GM21360 (cell line): ENCODE data around the gene MC3R.
"Not testable (repeated sequence)": the region's sequence is repeated elsewhere in the genome, so short reads cannot be mapped to it uniquely, and the experiment has no call there.

Experiments
- ATAC-seq: cut with Tn5 transposase; IDR thresholded peaks from one replicate; pipeline ENCODE4 v1.9.1; 2021; ENCODE audit warnings: mild to moderate bottlenecking, moderate library complexity; ENCODE audit not compliant: unreplicated experiment

Gene MC3R

DNA sequence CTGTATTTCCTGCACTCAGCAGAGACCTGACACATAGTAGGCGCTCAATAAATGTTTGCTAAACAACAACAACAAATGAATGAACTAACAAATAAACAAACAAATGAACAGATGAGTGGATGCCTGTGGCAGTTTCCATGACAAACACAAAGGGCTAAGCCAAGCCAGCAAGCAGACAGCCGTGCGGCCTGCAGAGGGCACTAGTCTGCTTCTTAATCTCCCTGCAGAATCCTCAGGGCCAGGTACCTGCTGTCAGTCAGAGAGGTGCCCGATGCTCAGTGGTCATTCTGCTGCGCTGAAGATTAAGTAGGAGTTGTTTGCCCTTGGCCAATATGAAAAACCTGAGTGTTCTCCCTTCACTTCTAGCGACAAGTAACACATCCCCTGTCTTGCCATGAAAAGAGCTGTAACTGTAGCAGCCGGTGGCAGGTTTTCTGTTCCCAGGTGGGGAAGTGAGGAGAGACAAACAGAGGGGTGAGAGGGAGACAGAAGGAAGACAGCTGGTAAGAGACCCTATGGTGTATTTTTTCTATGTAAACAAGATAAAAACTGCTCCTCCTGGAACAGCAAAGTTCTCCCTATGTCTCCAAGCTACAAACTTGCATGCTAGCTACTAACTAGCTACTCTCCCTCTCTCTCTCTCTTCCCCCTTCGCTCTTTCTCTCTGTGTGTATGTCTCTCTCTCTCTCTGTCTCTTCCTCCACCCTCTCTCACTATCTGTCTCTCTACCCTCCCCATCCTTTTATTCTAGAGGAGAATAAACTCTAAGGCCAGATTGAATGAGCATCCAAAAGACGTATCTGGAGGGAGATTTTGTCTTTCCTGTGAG, at the start of gene MC3R:
MC3R (plus strand) TSS at position 779 of the 829 bp plus-strand sequence. CDS start 112 bp downstream, outside the sequence.
- peak; percentile 73 for ATAC-seq

DNA sequence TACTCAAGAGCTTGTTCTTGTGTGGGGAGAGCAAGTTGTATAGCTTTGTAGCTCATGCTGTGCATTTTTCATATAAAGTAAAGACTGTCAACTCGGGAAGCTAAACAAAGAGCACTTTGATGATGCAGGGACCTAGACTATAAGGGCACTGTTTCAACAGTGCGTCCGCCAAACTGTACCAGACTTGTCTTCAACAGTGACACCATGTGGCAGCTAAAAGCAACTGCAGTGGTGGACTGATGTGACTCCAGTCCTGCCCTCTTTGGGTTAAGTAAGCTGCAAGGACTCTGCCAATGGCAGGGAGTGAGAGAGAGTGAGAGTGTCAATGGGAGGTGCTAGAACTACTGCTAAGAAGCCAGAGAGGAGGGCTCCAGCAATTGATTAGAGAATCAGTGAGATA, 48.1 kb upstream of the MC3R start:
- ATAC-seq = no peak

DNA sequence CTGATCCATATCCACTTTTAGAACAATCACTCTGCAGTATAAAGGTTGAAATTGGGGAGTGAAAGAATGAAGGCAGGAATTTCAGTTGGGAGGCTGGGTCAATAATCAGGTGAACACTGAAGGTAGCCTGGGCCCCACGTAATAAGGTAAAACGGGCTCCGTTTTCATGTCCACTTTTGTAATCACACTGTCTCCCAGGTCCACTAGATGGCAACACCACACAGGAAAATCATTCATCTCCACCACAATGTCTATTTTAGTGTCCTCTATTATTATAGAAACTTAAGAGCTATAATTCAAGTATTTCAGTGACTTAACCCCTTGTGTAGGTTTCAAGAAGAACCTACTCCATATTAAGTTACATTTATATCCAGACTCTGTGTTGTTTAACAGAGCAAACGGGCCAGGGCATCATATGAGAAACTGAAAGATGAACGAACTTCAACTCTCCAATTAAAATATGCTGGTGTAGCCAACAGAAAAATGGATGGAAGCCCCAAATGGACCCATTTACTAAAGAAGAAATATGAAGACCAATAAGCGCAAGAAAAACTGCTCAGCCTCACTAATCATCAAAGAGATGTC, 45.9 kb upstream of the MC3R start:
- ATAC-seq = no peak

DNA sequence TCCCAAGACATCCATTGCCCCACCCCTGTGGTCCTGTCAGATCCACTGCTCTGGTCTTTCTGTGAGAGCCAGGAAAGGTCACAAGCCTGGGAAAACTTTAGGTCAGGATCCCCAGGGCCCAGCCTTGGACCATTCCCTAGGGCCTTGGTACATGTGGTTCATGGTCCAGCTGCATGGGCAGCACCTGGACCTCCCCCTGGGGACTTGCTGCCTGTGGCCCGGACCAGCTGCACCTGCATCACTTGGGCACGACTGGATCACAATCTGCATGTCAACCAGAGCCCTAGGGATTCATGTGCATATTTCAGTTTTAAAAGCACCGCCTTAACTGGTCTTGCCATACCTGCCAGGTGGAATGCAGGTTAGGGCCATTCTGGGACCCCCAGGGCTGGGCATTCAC, 44.3 kb upstream of the MC3R start:
- ATAC-seq = no peak

DNA sequence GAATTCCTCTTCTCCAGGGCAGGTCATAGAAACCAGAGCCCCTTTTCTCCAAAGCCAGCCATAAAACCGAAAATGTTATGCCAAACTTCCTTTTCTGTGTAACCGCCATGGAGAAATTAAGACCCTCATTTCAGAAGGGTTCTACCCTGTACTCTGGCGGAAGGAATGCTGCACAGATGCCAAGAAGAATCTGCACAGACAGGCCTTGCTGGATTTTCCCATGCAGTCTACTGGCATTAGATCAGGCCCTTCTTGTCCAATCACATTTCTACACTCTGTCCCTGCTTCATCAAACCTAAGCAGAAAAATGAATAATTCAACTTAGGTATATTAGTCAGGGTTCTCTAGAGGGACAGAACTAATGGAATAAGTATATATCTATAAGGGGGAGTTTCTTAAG, 43.2 kb upstream of the MC3R start:
- no peak for ATAC-seq

DNA sequence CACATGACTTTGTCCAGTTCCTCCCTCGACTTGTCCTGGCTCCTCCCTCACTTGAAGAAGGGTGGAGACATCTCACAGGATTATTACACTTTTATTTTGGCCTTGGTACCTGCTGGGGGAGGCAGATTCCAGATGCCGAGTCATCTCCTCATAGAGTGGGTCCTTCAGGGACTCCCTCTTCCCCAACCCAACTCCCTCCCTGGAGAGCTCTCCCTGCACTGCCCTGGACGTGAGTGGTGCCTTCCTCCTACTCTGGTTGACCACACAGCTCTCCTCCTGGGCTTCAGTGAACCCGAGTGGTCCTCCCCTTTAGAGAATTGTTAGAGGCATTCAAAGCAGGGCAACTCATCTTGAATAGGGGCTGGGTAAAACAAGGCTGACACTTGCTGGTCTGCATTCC, 40.9 kb upstream of the MC3R start:
- no peak for ATAC-seq

DNA sequence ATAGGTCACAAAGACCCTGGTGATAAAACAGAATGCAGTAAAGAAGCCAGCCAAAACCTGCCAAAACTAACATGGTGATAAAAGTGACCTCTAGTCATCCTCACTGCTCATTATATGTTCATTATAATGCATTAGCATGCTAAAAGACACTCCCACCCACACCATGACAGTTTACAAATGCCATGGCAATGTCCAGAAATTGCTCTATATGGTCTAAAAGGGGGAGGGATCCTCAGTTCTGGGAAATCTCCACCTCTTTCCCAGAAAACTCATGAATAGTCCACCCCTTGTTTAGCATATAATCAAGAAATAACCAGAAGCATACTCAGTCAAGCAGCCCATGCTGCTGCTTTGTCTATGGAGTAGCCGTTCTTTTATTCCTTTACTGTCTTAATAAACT, 40.4 kb upstream of the MC3R start:
- no peak for ATAC-seq

DNA sequence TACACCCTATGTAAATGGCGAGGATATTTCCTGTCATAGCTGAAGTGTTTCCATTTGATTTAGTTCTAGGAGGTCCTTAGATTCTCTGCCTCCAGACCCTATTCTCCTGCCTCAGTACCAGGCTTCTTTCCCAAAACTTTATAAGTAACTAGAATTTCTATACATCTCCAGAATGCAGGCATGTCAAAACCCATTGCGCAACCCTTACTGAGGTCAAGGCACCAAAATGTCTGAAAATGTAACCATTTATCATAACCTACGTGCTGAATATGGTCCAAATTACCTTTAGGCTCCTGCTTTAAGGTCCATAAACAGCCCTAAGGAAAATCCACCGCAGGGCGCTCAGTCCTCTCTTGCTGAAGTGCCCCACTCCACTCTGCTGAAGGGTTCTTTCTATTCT, 37.5 kb upstream of the MC3R start:
- no peak for ATAC-seq

DNA sequence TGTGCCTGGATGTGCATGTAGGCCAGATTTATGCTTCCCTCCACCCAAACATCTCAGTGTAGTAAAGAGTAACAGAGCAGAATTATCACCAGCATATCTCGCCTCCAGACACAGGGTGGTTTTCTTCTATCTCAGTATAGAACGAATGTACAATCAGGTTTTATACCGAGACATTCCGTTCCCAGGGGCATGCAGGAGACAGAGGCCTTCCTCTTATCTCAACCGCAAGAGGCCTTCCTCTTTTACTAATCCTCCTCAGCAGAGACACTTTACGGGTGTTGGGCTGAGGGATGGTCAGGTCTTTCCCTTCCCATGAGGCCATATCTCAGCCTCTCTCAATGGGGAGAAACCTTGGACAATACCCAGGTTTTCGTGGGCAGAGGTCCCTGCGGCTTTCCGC, 36.4 kb upstream of the MC3R start:
- no peak for ATAC-seq

DNA sequence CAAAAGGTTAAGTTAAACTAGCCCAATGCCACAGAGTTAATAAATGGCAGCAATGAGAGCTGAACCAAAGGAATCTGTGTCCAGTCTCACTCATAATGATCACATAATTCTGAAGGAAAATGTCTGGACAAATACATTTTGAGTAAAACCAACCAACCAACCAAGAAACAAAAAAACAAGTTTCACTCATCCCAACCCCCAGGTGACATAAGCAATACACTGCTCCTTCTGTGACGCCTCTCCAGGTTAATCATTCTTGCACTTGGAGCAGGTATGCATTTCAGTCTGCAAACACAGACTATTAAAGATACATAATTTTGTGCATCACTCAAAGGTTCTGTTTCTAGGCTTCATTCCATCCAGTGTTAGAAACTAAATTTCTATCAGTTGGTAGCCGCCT, 35.2 kb upstream of the MC3R start:
- ATAC-seq = no peak

DNA sequence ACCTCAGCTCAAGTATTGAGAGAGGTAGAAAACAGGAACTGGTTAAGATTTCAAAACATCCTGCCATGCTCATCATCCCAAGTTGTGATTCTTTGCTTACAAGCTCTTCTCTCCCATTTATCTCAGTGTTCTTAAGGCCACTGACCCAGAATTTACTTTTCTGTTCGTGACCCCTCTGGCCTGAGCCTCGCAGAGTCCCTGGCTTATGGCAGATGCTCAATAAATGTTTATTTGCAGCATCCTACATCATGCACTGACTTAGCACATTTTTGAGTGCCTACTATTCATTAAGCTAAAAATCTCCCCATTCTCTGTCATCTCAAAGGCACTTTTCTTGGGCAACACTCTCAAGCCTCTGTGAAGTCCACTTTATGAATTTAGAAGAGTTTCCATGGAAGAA, 33.4 kb upstream of the MC3R start:
- no peak for ATAC-seq

DNA sequence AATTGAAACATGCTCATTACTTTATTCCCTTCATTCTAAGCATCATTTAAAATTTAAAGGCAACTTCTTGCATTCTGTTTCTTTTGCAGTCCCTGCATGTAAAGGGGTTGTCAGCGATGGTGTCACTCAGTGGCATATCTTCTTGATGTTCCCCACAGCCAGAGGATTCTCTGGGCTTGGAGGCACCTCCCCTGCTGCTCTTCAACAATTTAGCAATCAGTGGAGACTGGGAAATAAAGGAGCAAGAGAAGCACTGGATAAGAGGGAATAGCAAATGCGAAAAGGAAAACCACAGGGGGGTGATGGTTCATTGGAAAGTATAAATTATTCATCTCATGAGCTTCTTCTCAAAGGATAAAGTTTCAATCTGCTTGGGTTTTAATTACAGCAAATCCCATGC, 30.7 kb upstream of the MC3R start:
- no peak for ATAC-seq

DNA sequence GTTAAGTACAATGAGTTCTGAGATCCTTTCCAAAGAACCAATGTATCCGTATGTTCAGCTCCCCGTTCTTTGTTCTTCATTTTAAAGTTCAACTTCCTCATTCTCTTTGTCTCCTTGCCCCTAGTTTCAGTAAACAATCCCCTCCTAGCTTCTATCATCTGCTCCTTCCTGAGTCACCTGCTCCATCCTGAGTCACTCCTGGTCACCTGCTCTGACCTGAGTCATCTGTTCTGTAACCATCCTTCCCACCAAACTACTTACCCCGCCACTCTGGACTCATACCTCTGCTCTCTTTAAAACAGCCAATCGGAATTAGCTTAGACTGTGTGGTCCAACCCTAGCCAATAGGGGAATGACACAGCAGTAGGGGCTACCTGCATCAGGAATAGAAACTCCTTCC, 27.3 kb upstream of the MC3R start:
- not testable (repeated sequence) for ATAC-seq

DNA sequence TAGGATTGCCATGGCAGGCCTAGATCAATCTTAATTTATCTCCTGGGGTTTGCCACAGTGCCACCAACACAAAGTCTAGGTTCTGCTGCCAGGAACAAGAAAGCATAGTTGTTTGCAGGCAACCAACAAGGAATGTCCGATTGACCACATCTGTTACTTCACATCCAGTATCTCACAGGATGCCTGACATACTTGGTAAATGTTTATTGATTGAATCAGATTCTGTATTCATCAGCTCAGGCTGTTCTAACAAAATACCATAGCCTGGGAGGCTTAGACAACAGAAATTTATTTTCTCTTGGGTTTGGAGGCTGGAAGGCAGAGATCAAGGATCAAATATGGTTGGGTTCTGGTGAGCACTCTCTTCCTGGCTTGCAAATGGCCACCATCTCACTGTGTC, 26.3 kb upstream of the MC3R start:
- ATAC-seq = no peak

DNA sequence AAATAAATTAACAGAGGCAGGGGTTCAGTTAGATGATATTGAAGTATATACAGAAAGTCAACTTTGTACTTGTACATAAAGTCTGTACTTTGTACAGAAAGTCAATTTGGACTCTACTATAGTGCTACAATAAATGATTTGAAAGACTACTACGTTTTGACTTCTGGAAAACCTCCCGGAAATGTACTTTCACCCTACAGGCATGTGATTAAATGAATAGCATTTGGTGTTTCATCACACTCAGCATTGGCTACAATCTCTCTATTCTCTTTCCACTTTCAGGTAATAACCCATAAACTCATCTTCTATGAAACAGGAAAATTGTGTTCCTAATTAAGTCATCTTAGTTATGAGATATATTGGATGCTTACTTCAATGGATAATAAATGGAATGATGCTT, 25.6 kb upstream of the MC3R start:
- no peak for ATAC-seq

DNA sequence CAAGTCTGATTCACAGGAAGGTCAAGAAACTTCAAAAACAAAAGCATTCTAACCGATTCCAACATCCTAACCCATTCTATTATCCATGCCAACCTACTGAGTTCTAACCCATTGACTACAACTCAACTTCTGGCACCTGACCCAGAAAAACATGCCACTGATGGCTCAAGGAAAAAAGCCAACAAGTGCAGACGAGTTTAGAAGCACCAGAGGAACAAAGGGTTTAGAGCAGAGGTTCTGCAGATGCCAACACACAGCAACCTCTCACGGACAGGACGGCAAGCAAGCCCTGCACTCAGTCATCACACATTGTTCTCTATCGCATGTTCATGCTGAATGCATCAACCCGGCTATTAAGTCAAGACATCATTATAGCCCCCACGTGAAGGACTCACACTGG, 25.2 kb upstream of the MC3R start:
- no peak for ATAC-seq

DNA sequence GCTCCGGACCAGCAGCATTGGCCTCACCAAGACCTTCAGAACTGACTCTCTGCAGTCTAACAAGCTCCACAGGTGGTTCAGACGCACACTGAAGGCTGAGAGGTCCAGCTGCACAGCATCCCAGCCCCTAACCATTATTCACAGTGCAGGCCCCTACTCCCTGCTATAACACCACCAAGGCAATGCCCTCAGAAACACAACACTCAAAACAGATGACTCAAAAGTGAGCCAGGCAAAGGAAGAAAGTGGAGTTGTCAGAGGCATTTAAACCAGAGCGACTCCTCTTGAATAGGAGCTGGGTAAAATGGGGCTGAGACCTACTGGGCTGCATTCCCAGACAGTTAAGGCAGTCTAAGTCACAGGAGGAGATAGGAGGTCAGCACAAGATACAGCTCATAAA, 20.5 kb upstream of the MC3R start:
- ATAC-seq = no peak

DNA sequence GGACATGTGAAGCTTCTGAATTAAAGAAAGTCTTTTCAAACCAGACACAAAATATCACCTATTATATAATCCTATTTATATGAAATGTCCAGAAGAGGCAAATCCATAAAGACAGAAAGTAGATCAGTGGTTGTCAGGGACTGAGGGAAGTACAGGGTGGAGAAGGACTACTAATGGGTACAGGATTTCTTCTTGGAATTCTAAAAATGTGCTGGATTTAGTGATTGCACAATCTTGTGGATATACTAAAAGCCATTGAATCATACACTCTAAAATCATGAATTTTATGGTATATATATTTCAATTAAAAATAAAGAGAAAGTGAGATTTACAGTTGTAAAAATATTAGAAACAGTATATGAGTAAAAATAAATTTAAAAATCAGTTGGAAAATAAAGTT, 18.7 kb upstream of the MC3R start:
- no peak for ATAC-seq

DNA sequence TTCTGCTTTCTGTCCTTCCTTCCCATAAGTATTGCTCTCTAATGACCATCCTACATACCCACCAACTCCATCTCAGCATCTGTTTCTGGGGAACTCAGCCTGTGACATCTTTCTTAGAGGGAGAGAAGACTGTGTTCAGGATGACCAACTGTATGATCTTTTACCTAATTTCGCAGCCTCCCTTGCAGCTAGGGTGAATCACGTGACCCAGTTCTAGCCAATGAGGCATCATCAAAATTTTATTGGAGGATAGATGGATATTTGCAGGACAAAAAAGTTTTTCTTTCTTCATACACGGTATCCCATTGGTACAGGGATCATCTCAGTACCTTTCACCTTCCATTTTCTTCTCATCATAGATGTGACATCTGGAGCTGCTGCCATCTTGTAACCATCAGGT, 14.4 kb upstream of the MC3R start:
- ATAC-seq = no peak

DNA sequence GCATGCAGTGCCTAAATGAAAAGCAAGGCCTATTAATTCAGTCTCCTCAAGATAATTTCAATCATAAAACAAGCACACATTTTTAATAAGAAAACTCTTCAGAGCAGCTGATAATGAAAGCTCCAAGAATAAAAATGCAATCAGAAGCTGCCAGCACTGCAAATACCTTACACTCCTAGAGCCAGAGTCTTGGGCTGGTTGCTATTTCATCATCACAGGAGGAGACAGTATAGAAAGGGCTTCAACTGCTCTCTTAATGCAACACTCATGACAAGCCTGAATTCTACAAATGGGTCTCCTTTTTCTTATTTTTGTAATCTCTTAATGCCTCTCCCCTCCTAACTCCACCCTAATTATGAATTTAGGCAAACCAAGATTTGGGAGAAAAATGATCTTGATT, 11.2 kb upstream of the MC3R start:
- no peak for ATAC-seq

DNA sequence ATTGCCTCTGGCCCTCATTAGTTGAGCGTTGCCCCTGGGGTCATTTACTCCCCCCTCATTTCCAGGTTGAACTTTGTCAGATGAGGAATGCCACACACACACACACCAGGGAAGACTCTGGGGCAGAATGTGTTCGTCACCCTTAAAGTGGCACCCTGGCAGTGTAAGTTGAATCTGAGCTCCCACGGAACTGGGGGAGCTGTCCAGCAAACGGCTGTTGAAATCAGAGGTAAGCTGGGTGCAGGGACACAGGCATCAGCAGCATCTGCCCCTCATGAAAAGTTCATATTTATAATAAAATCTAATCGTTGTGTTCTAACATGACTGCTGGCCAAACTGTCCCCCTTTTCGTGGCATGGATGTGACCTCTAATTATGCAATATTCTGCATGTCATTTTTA, 4.3 kb upstream of the MC3R start:
- ATAC-seq = no peak

DNA sequence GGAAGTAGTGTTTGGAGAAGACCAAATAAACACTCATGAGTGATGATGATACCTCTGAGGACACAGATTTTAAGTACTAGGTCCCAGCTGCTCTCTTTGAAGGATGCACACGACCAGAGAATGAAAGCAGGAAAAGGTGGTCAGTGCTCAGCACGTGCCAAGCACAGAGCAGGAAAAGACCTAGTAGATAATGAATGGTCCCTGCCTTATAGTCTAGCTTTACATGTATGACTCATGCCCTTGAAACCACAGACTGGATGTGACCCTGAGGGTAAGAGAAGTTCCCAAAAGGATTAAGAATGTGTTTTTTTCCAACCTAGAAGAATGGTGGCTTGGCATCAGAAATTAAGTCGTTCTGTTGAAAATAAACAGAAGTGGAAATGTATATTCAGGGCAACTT, 2.8 kb upstream of the MC3R start:
- ATAC-seq = no peak
